ENCODE data around the gene ALG3. TPM values are rescaled to one million over a fixed set of nuclear protein-coding genes. Genes with fewer than 3 reads are reported as not detected.

Gene ALG3
- total RNA-seq, 1 experiment from 2014 or later = 77.8 TPM

- peaks cover 4% of the 10 kb centered on the region for H3K27me3 Mint-ChIP-seq (ENCODE audit: insufficient read depth, unreplicated experiment)
- no TSS peak for BruUV-seq (replicated peaks)
These were observed 47.9 kb downstream of the ALG3 start for GRCh38 chr3:184200825-184201224.

DNA sequence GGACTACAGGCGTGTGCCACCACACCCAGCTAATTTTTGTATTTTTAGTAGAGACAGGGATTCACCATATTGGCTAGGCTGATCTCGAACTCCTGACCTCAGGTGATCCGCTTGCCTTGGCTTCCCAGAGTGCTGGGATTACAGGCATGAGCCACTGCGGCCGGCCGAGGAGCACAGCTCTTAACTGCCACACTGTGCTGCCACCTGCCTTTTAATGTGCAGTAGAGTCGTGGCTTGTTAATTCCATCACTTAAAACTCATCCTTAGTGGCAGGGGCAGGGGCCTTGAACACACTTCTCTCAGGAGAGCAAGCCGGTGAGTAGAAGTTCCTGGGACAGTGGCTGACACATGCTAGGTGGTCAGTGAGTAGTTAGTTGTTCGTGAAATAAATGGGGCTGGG is 50.3 kb downstream of the ALG3 start:
- H3K27me3 Mint-ChIP-seq (ENCODE audit: insufficient read depth, unreplicated experiment) = no peaks in the 10 kb centered on the region
- ChIA-PET POLR2A (no interaction called here), CTCF (no interaction called here)
- no peak overlapping the region for H3K4me3 Mint-ChIP-seq (ENCODE audit: unreplicated experiment)
- TF ChIP-seq, protein P1, sequence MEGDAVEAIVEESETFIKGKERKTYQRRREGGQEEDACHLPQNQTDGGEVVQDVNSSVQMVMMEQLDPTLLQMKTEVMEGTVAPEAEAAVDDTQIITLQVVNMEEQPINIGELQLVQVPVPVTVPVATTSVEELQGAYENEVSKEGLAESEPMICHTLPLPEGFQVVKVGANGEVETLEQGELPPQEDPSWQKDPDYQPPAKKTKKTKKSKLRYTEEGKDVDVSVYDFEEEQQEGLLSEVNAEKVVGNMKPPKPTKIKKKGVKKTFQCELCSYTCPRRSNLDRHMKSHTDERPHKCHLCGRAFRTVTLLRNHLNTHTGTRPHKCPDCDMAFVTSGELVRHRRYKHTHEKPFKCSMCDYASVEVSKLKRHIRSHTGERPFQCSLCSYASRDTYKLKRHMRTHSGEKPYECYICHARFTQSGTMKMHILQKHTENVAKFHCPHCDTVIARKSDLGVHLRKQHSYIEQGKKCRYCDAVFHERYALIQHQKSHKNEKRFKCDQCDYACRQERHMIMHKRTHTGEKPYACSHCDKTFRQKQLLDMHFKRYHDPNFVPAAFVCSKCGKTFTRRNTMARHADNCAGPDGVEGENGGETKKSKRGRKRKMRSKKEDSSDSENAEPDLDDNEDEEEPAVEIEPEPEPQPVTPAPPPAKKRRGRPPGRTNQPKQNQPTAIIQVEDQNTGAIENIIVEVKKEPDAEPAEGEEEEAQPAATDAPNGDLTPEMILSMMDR (IDR thresholded peaks at IDR 0.05; ENCODE audit: unreplicated experiment) = no peak
- H3K9me3 Mint-ChIP-seq (ENCODE audit: unreplicated experiment) = no peaks in the 10 kb centered on the region
- DNase-seq (ENCODE audit: unreplicated experiment) = no peak
- H3K36me3 Mint-ChIP-seq (ENCODE audit: insufficient read depth, unreplicated experiment) = peaks cover 27% of the 10 kb centered on the region
- intact Hi-C loops (cut with micrococcal nuclease) = no loop called here
- no peaks in the 10 kb centered on the region for H3K4me1 Mint-ChIP-seq (ENCODE audit: insufficient read depth, unreplicated experiment)
- BruUV-seq (replicated peaks) = no TSS peak
- H3K27ac Mint-ChIP-seq (ENCODE audit: low read depth, unreplicated experiment) = no peak overlapping the region

More at GRCh38 chr3:184200825-184201224, 47.9 kb downstream of the ALG3 start:
- ChIA-PET CTCF (no interaction called here), POLR2A (no interaction called here)
- no peak overlapping the region for H3K4me3 Mint-ChIP-seq (ENCODE audit: unreplicated experiment)
- DNase-seq (ENCODE audit: unreplicated experiment) = no peak
- TF ChIP-seq, protein P1 (IDR thresholded peaks at IDR 0.05; ENCODE audit: unreplicated experiment) = no peak
- no peaks in the 10 kb centered on the region for H3K4me1 Mint-ChIP-seq (ENCODE audit: insufficient read depth, unreplicated experiment)
- intact Hi-C loops (cut with micrococcal nuclease) = no loop called here
- H3K9me3 Mint-ChIP-seq (ENCODE audit: unreplicated experiment) = no peaks in the 10 kb centered on the region
- peaks cover 4% of the 10 kb centered on the region for H3K36me3 Mint-ChIP-seq (ENCODE audit: insufficient read depth, unreplicated experiment)
- no peak overlapping the region for H3K27ac Mint-ChIP-seq (ENCODE audit: low read depth, unreplicated experiment)

GRCh38 chr3:184196536-184196935 is 52.2 kb downstream of the ALG3 start:
- Mint-ChIP-seq H3K27ac (ENCODE audit: low read depth, unreplicated experiment) (no peak overlapping the region), H3K27me3 (ENCODE audit: insufficient read depth, unreplicated experiment) (no peaks in the 10 kb centered on the region), H3K4me3 (ENCODE audit: unreplicated experiment) (no peak overlapping the region), H3K4me1 (ENCODE audit: insufficient read depth, unreplicated experiment) (no peaks in the 10 kb centered on the region), H3K9me3 (ENCODE audit: unreplicated experiment) (no peaks in the 10 kb centered on the region), H3K36me3 (ENCODE audit: insufficient read depth, unreplicated experiment) (peaks cover 47% of the 10 kb centered on the region)
- ChIA-PET POLR2A (no interaction called here), CTCF (interaction anchor here (0.6 kb wide), 1 partner anchor 152 kb away, joined by 3 read pairs; no protein-coding TSS in a partner anchor)
- DNase-seq (ENCODE audit: unreplicated experiment) = no peak
- intact Hi-C loops (cut with micrococcal nuclease) = no loop called here
- TF ChIP-seq, protein P1 (IDR thresholded peaks at IDR 0.05; ENCODE audit: unreplicated experiment) = no peak
- BruUV-seq (replicated peaks) = no TSS peak

- no peak overlapping the region for H3K4me3 Mint-ChIP-seq (ENCODE audit: unreplicated experiment)
- no peaks in the 10 kb centered on the region for H3K9me3 Mint-ChIP-seq (ENCODE audit: unreplicated experiment)
- ChIA-PET CTCF (interaction anchor here (1.0 kb wide), 1 partner anchor 34 kb away, joined by 3 read pairs; no protein-coding TSS in a partner anchor), POLR2A (interaction anchor here (0.7 kb wide), 1 partner anchor 42 kb away, joined by 3 read pairs; no protein-coding TSS in a partner anchor)
- H3K4me1 Mint-ChIP-seq (ENCODE audit: insufficient read depth, unreplicated experiment) = no peaks in the 10 kb centered on the region
- BruUV-seq (replicated peaks) = no TSS peak
- intact Hi-C loops (cut with micrococcal nuclease) = no loop called here
- no peak overlapping the region for H3K27ac Mint-ChIP-seq (ENCODE audit: low read depth, unreplicated experiment)
- H3K27me3 Mint-ChIP-seq (ENCODE audit: insufficient read depth, unreplicated experiment) = no peaks in the 10 kb centered on the region
- TF ChIP-seq, protein P1 (IDR thresholded peaks at IDR 0.05; ENCODE audit: unreplicated experiment) = no peak
- DNase-seq (ENCODE audit: unreplicated experiment) = no peak
- peaks cover 70% of the 10 kb centered on the region for H3K36me3 Mint-ChIP-seq (ENCODE audit: insufficient read depth, unreplicated experiment)
These were observed 54.7 kb downstream of the ALG3 start for GRCh38 chr3:184193991-184194539.
